ENCODE measurements around the gene THAP4. TPM values are rescaled to one million over a fixed set of nuclear protein-coding genes. Genes with fewer than 3 reads are reported as not detected.

The THAP4 gene
- total RNA-seq, 1 donor from 2014 or later: 46.0 TPM

- H3K36me3 ChIP-seq (ENCODE audit: insufficient read depth, low read length): peaks cover 7% of the 10 kb centered on the region
- peaks cover 13% of the 10 kb centered on the region for H3K36me3 Mint-ChIP-seq (ENCODE audit: low read depth, unreplicated experiment)
- H3K27ac Mint-ChIP-seq (ENCODE audit: unreplicated experiment): no peak overlapping the region
Observed at GRCh38 chr2:241676665-241677064, 39.7 kb upstream of the THAP4 start.

GRCh38 chr2:241675885-241676284 lies 38.9 kb upstream of the THAP4 start:
- FAIRE-seq: no peak
- H3K27ac Mint-ChIP-seq (ENCODE audit: unreplicated experiment): no peak overlapping the region
- TF ChIP-seq CTCF (IDR thresholded peaks at IDR 0.05; ENCODE audit: insufficient read depth, low read depth, low read length): no peak

More at GRCh38 chr2:241676665-241677064, 39.7 kb upstream of the THAP4 start:
- Histone ChIP-seq H4K20me1 (ENCODE audit: insufficient read depth, low read length) (peaks cover 13% of the 10 kb centered on the region), H3K9ac (ENCODE audit: low read length) (no peak overlapping the region), H2AFZ (ENCODE audit: low read depth, low read length) (no peak overlapping the region), H3K79me2 (ENCODE audit: insufficient read depth, low read length) (peaks cover 14% of the 10 kb centered on the region), H3K27me3 (ENCODE audit: insufficient read depth, low read length) (no peaks in the 10 kb centered on the region), H3K4me2 (ENCODE audit: low read length) (no peak overlapping the region), H3K4me3 (ENCODE audit: insufficient read depth, low read depth, low read length) (no peak overlapping the region), H3K27ac (ENCODE audit: low read depth, low read length) (no peak overlapping the region), H3K4me1 (ENCODE audit: insufficient read depth, low read length) (peaks cover 15% of the 10 kb centered on the region), H3K9me3 (ENCODE audit: insufficient read depth, low read depth, low read length) (no peaks in the 10 kb centered on the region)
- no peak for FAIRE-seq
- Mint-ChIP-seq H3K27me3 (ENCODE audit: low read depth, unreplicated experiment) (no peaks in the 10 kb centered on the region), H3K9me3 (ENCODE audit: unreplicated experiment) (no peaks in the 10 kb centered on the region), H3K4me1 (ENCODE audit: low read depth, unreplicated experiment) (peaks cover 16% of the 10 kb centered on the region), H3K4me3 (ENCODE audit: unreplicated experiment) (no peak overlapping the region)
- TF ChIP-seq CTCF (IDR thresholded peaks at IDR 0.05; ENCODE audit: insufficient read depth, low read depth, low read length) (no peak), EZH2 (IDR thresholded peaks at IDR 0.05; ENCODE audit: insufficient read depth, low read length) (no peak)
- DNase-seq (ENCODE audit: low read depth): no peak

GRCh38 chr2:241673797-241674725 lies 37.1 kb upstream of the THAP4 start:
- no peak overlapping the region for H3K4me3 Mint-ChIP-seq (ENCODE audit: unreplicated experiment)

More at GRCh38 chr2:241675885-241676284, 38.9 kb upstream of the THAP4 start:
- Histone ChIP-seq H3K79me2 (ENCODE audit: insufficient read depth, low read length) (peaks cover 14% of the 10 kb centered on the region), H3K4me1 (ENCODE audit: insufficient read depth, low read length) (peaks cover 7% of the 10 kb centered on the region), H3K27ac (ENCODE audit: low read depth, low read length) (no peak overlapping the region), H3K36me3 (ENCODE audit: insufficient read depth, low read length) (peaks cover 7% of the 10 kb centered on the region), H3K27me3 (ENCODE audit: insufficient read depth, low read length) (no peaks in the 10 kb centered on the region), H4K20me1 (ENCODE audit: insufficient read depth, low read length) (peaks cover 10% of the 10 kb centered on the region), H3K4me2 (ENCODE audit: low read length) (no peak overlapping the region), H3K9me3 (ENCODE audit: insufficient read depth, low read depth, low read length) (no peaks in the 10 kb centered on the region), H3K9ac (ENCODE audit: low read length) (no peak overlapping the region), H3K4me3 (ENCODE audit: insufficient read depth, low read depth, low read length) (no peak overlapping the region), H2AFZ (ENCODE audit: low read depth, low read length) (no peak overlapping the region)
- no peak overlapping the region for H3K4me3 Mint-ChIP-seq (ENCODE audit: unreplicated experiment)
- peaks cover 10% of the 10 kb centered on the region for H3K36me3 Mint-ChIP-seq (ENCODE audit: low read depth, unreplicated experiment)
- no peaks in the 10 kb centered on the region for H3K9me3 Mint-ChIP-seq (ENCODE audit: unreplicated experiment)
- peaks cover 9% of the 10 kb centered on the region for H3K4me1 Mint-ChIP-seq (ENCODE audit: low read depth, unreplicated experiment)
- no peak for DNase-seq (ENCODE audit: low read depth)
- H3K27me3 Mint-ChIP-seq (ENCODE audit: low read depth, unreplicated experiment): no peaks in the 10 kb centered on the region

More at GRCh38 chr2:241673797-241674725, 37.1 kb upstream of the THAP4 start:
- peak overlapping the region; percentile 5 for H3K4me2 ChIP-seq (ENCODE audit: low read length)
- H3K27me3 Mint-ChIP-seq (ENCODE audit: low read depth, unreplicated experiment): no peaks in the 10 kb centered on the region
- FAIRE-seq (no peak), DNase-seq (ENCODE audit: low read depth) (peak; percentile 14)
- H3K4me3 ChIP-seq (ENCODE audit: insufficient read depth, low read depth, low read length): no peak overlapping the region
- TF ChIP-seq EZH2 (IDR thresholded peaks at IDR 0.05; ENCODE audit: insufficient read depth, low read length): no peak
- no peak for TF ChIP-seq CTCF (IDR thresholded peaks at IDR 0.05; ENCODE audit: insufficient read depth, low read depth, low read length)
- peaks cover 6% of the 10 kb centered on the region for H4K20me1 ChIP-seq (ENCODE audit: insufficient read depth, low read length)
- H3K36me3 Mint-ChIP-seq (ENCODE audit: low read depth, unreplicated experiment): peaks cover 10% of the 10 kb centered on the region
- H3K27me3 ChIP-seq (ENCODE audit: insufficient read depth, low read length): no peaks in the 10 kb centered on the region
- no peaks in the 10 kb centered on the region for H3K9me3 Mint-ChIP-seq (ENCODE audit: unreplicated experiment)
- H3K4me1 Mint-ChIP-seq (ENCODE audit: low read depth, unreplicated experiment): peaks cover under 1% of the 10 kb centered on the region
- H3K36me3 ChIP-seq (ENCODE audit: insufficient read depth, low read length): peaks cover 5% of the 10 kb centered on the region
- H3K4me1 ChIP-seq (ENCODE audit: insufficient read depth, low read length): no peaks in the 10 kb centered on the region
- H3K79me2 ChIP-seq (ENCODE audit: insufficient read depth, low read length): peaks cover 7% of the 10 kb centered on the region
- H3K9me3 ChIP-seq (ENCODE audit: insufficient read depth, low read depth, low read length): no peaks in the 10 kb centered on the region
- H3K27ac ChIP-seq (ENCODE audit: low read depth, low read length): no peak overlapping the region
- H3K27ac Mint-ChIP-seq (ENCODE audit: unreplicated experiment): no peak overlapping the region
- H3K9ac ChIP-seq (ENCODE audit: low read length): no peak overlapping the region
- no peak overlapping the region for H2AFZ ChIP-seq (ENCODE audit: low read depth, low read length)
